DOHH2 (cell line): ENCODE results near the gene TBL1X.
"Not testable (repeated sequence)": the region's sequence is repeated elsewhere in the genome, so short reads cannot be mapped to it uniquely, and the experiment has no call there.

Experiments used
- H3F3A ChIP-seq: fragments of 200-600 bp; sonication (generic), shearing (Covaris generic); 2 replicates; pipeline ENCODE4 v1.6.0; 2016; ENCODE audit warnings: antibody characterized with exemption, mild to moderate bottlenecking; ENCODE audit not compliant: control insufficient read depth, insufficient read depth
- H3K27ac ChIP-seq: fragments of 200-600 bp; sonication (generic); 2 replicates; pipeline ENCODE4 v1.5.1; 2014; ENCODE audit warnings: low read depth, mild to moderate bottlenecking, low read length, moderate library complexity
- H3K27me3 ChIP-seq: fragments of 200-600 bp; sonication (generic); 2 replicates; pipeline ENCODE4 v1.6.1; 2014; ENCODE audit warnings: mild to moderate bottlenecking, low read length, mixed read lengths; ENCODE audit not compliant: control insufficient read depth
- H3K36me3 ChIP-seq: fragments of 200-600 bp; sonication (generic); 2 replicates; pipeline ENCODE4 v1.6.1; 2014; ENCODE audit warnings: mild to moderate bottlenecking, low read length, moderate library complexity, mixed read lengths; ENCODE audit not compliant: control insufficient read depth
- H3K4me1 ChIP-seq: fragments of 200-600 bp; sonication (generic); 2 replicates; pipeline ENCODE4 v1.6.1; 2014; ENCODE audit warnings: mild to moderate bottlenecking, low read length, mixed read lengths; ENCODE audit not compliant: control insufficient read depth
- H3K4me2 ChIP-seq: fragments of 200-600 bp; sonication (generic); 2 replicates; pipeline ENCODE4 v1.6.0; 2014; ENCODE audit warnings: mild to moderate bottlenecking, low read length, moderate library complexity
- H3K4me3 ChIP-seq: fragments of 200-600 bp; sonication (generic); 2 replicates; pipeline ENCODE4 v1.5.1; 2014; ENCODE audit warnings: mild to moderate bottlenecking, low read length, mixed read lengths
- H3K79me2 ChIP-seq: fragments of 200-600 bp; sonication (generic); 2 replicates; pipeline ENCODE4 v1.6.1; 2014; ENCODE audit warnings: mild to moderate bottlenecking, low read length, mixed read lengths; ENCODE audit not compliant: control insufficient read depth
- H3K9me2 ChIP-seq: fragments of 200-600 bp; sonication (generic); replicated peaks from 2 replicates; pipeline ENCODE4 v1.6.1; 2014; ENCODE audit warnings: mild to moderate bottlenecking, low read length, mixed read lengths; ENCODE audit not compliant: control insufficient read depth
- H3K9me3 ChIP-seq: fragments of 200-600 bp; sonication (generic); 2 replicates; pipeline ENCODE4 v1.6.1; 2014; ENCODE audit warnings: antibody characterized with exemption, low read length, mixed read lengths; ENCODE audit not compliant: control insufficient read depth, insufficient read depth
- H4K20me1 ChIP-seq: fragments of 200-600 bp; sonication (generic); 2 replicates; pipeline ENCODE4 v1.6.0; 2014; ENCODE audit warnings: low read depth, mild to moderate bottlenecking, antibody characterized with exemption, low read length, moderate library complexity; ENCODE audit not compliant: control insufficient read depth, insufficient read depth
- EZH2phosphoT487 ChIP-seq: fragments of 200-600 bp; sonication (generic); IDR thresholded peaks from 2 replicates; pipeline ENCODE4 v1.6.1; 2017; ENCODE audit warnings: borderline replicate concordance, mild to moderate bottlenecking, antibody characterized with exemption, low read length, moderate library complexity, mixed read lengths
- TF ChIP-seq, protein P1 (sequence below): fragments of 200-600 bp; sonication (generic); IDR thresholded peaks from one replicate; pipeline ENCODE4 v1.5.1; 2014; ENCODE audit warnings: antibody characterized with exemption, mild to moderate bottlenecking, low read depth, low read length; ENCODE audit not compliant: poor library complexity, severe bottlenecking

Gene TBL1X

DNA sequence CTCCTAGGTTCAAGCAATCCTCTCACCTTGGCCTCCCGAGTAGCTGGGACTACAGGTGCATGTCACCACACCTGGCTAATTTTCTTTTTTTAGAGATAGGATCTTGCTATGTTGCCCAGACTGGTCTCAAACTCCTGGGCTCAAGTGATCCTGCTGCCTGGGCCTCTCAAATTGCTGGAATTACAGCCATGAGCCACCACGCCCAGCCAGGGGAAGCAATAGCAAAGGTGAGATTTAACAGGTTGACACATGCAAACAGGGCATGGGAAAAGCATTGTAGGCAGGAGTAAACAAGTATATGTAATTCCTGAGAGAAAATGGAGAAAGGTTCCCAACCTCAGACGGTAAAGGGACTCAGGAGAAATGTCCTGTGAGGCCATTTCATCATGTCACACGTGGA, 33.6 kb upstream of the TBL1X start:
- Histone ChIP-seq H3K79me2 (no peaks in the 10 kb centered on the region), H3K4me1 (no peaks in the 10 kb centered on the region), H3K27ac (no peak overlapping the region), H3K4me2 (no peak overlapping the region), H3K9me2 (no peaks in the 10 kb centered on the region), H3K9me3 (no peaks in the 10 kb centered on the region), H3K36me3 (no peaks in the 10 kb centered on the region), H3K4me3 (no peak overlapping the region), H3K27me3 (no peaks in the 10 kb centered on the region), H4K20me1 (no peaks in the 10 kb centered on the region), H3F3A (no peaks in the 10 kb centered on the region)
- no peak for TF ChIP-seq EZH2phosphoT487
- TF ChIP-seq, protein P1, sequence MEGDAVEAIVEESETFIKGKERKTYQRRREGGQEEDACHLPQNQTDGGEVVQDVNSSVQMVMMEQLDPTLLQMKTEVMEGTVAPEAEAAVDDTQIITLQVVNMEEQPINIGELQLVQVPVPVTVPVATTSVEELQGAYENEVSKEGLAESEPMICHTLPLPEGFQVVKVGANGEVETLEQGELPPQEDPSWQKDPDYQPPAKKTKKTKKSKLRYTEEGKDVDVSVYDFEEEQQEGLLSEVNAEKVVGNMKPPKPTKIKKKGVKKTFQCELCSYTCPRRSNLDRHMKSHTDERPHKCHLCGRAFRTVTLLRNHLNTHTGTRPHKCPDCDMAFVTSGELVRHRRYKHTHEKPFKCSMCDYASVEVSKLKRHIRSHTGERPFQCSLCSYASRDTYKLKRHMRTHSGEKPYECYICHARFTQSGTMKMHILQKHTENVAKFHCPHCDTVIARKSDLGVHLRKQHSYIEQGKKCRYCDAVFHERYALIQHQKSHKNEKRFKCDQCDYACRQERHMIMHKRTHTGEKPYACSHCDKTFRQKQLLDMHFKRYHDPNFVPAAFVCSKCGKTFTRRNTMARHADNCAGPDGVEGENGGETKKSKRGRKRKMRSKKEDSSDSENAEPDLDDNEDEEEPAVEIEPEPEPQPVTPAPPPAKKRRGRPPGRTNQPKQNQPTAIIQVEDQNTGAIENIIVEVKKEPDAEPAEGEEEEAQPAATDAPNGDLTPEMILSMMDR: no peak

DNA sequence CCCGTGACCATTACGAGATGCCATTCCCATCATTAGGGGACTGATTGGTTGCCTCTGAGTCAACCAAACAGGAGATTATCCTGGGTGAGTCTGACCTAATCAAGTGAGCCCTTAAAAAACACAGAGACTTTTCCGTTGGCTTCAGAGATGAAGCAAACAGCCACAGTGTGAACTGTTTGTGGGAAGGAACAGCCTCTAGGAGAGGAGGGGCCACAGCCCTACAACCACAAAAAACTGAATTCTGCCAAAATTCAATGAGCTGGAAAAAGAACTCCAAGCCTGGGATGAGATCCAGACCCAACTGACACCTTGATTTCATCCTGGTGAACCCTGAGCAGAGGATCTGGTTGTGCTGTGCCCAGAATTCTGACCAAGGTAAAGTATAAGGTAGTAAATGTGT, 31.3 kb upstream of the TBL1X start:
- Histone ChIP-seq H3K27me3 (no peaks in the 10 kb centered on the region), H3K27ac (no peak overlapping the region), H3K79me2 (no peaks in the 10 kb centered on the region), H3F3A (no peaks in the 10 kb centered on the region), H3K4me2 (no peak overlapping the region), H3K36me3 (no peaks in the 10 kb centered on the region), H4K20me1 (no peaks in the 10 kb centered on the region), H3K4me3 (no peak overlapping the region), H3K9me3 (no peaks in the 10 kb centered on the region), H3K9me2 (no peaks in the 10 kb centered on the region), H3K4me1 (no peaks in the 10 kb centered on the region)
- TF ChIP-seq, protein P1: no peak
- TF ChIP-seq EZH2phosphoT487: no peak

DNA sequence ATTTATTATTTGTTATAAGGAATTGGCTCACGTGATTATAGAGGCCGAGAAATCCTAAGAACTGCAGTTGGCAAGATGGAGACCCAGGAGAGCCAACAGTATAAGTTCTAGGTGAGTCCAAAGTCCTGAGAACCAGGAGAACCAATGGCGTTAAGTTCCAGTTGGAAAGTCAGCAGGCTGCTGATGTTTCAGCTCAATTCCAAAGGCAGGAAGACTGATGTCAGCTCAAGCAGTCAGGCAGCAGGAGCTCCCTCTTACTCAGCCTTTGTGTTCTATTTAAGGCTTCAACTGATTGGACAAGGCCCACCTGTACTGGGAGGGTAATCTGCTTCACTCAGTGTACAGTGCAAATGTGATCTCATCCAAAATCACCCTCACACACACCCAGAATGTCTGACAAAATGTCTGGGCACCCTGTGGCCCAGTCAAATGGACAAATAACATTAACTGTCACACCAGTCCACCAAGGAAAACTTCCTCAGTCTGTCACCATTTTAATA, 30.8 kb upstream of the TBL1X start:
- Histone ChIP-seq H3K4me3 (no peak overlapping the region), H3K4me1 (no peaks in the 10 kb centered on the region), H4K20me1 (no peaks in the 10 kb centered on the region), H3K79me2 (no peaks in the 10 kb centered on the region), H3K36me3 (no peaks in the 10 kb centered on the region), H3K4me2 (no peak overlapping the region), H3F3A (no peaks in the 10 kb centered on the region), H3K27ac (no peak overlapping the region), H3K9me3 (no peaks in the 10 kb centered on the region), H3K27me3 (no peaks in the 10 kb centered on the region), H3K9me2 (no peaks in the 10 kb centered on the region)
- TF ChIP-seq, protein P1: no peak
- TF ChIP-seq EZH2phosphoT487: no peak

DNA sequence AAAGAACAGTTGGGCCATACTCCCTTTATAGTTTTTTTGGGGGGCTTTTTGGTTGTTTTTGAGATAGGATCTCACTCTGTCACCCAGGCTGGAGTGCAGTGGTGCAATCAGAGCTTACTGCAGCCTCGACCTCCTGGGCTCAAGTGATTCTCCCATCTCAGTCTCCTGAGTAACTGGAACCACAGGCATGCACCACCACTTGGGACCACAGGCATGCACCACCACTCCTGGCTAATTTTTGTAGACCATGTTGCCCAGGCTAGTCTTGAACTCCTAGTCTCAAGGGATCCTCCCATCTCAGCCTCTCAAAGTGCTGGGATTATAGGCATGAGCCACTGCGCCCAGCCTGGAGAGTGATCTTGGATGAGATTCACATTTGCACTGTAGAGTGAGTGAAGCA, 29.8 kb upstream of the TBL1X start:
- not testable (repeated sequence) for H3K4me3 ChIP-seq, H4K20me1 ChIP-seq, H3K27ac ChIP-seq, H3K4me1 ChIP-seq, H3F3A ChIP-seq, H3K36me3 ChIP-seq, H3K27me3 ChIP-seq, H3K4me2 ChIP-seq, H3K9me2 ChIP-seq, H3K79me2 ChIP-seq, H3K9me3 ChIP-seq
